ENCODE results near the gene ADAMTS7.

Gene ADAMTS7

DNA sequence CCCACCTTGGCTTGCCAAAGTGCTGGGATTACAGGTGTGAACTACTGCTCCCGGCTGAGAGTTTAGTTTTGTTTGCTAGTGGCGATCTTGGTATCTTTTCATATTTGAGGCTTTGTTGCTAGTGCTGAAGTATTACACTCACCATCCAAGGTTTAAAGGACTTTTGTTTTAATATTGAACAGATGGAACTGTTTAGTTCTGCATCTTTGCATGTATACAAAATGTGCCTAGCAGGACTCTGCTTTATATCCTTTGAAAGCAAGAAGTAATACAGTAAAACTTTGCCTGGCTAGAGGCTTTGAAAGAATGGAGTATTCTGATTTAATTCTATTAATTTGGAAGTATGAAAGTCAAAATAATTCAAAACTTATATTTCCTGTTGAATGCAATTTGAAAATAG, 92.4 kb downstream of the ADAMTS7 start:
- no peak overlapping the region for H3K4me3 ChIP-seq (ENCODE audit: low read depth in 1 of 2, low read length in 1 of 2)
- no peak overlapping the region for H3K27ac ChIP-seq
- TF ChIP-seq, protein P1, sequence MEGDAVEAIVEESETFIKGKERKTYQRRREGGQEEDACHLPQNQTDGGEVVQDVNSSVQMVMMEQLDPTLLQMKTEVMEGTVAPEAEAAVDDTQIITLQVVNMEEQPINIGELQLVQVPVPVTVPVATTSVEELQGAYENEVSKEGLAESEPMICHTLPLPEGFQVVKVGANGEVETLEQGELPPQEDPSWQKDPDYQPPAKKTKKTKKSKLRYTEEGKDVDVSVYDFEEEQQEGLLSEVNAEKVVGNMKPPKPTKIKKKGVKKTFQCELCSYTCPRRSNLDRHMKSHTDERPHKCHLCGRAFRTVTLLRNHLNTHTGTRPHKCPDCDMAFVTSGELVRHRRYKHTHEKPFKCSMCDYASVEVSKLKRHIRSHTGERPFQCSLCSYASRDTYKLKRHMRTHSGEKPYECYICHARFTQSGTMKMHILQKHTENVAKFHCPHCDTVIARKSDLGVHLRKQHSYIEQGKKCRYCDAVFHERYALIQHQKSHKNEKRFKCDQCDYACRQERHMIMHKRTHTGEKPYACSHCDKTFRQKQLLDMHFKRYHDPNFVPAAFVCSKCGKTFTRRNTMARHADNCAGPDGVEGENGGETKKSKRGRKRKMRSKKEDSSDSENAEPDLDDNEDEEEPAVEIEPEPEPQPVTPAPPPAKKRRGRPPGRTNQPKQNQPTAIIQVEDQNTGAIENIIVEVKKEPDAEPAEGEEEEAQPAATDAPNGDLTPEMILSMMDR (IDR thresholded peaks at IDR 0.05): no peak
- H3K9me3 ChIP-seq: no peaks in the 10 kb centered on the region
- peaks cover 35% of the 10 kb centered on the region for H3K27me3 ChIP-seq
- H3K4me1 ChIP-seq (ENCODE audit: control insufficient read depth in 1 of 2, insufficient read depth in 1 of 2, low read depth in 1 of 2, low read length in 1 of 2): peaks cover 0 to 8% of the 10 kb centered on the region in 2 experiments
- no peaks in the 10 kb centered on the region for H3K36me3 ChIP-seq

DNA sequence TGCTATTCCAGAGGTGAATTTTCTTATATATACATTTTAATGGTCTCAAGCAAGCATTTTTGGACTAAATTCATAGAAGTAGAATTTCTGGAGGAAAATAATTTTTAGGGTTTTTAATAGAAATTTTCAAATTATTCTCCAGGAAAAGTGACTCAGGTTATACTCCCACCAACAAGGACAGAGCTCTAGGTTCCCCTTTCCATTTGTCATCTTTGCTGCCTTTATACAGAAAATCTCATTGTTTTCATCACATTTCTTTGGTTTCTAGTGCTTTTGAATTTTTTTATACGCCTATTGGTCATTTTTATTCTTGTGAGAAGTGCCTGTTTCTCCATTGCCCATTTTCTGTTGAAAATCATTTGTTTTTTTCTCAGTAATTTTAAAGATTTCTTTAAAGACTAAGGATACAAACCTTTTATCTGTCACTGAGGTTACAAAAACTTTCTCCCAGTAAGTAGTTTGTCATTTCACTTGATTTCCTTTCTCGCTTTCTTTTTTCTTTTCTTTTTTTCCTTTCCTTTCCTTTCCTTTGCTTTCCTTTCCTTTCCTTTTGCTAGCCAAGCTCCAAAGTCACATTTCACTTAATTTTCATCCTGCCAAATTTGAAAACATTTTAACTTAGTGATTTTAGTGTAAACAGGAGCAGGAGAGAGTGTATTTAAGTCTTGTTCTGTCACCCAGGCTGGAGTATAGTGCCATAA, 93.2 kb downstream of the ADAMTS7 start:
- Histone ChIP-seq H3K9me3 (no peaks in the 10 kb centered on the region), H3K4me3 (ENCODE audit: low read depth in 1 of 2, low read length in 1 of 2) (no peak overlapping the region)
- TF ChIP-seq, protein P1 (IDR thresholded peaks at IDR 0.05): no peak

DNA sequence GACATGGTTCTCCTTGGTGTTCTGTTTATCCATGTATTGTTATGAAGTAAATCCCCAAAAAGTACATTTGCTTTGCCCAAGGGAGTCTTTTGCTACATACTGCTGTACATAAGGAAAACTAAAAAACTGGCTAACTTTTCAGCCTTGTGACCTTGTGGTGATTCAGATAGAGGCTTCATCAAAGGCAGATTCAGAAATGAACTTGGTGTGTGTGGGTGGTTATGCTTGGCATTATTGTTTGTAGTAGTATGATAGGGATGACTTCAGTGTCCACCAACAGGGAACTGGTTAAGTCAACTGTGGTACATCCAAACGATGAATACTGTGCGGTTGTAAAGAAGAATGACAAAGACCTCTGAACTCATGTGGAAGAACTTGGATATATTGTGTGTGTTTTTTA, 94.6 kb downstream of the ADAMTS7 start:
- Histone ChIP-seq H3K27ac (no peak overlapping the region), H3K4me3 (ENCODE audit: low read depth in 1 of 2, low read length in 1 of 2) (no peak overlapping the region), H3K9me3 (no peaks in the 10 kb centered on the region), H3K36me3 (no peaks in the 10 kb centered on the region), H3K27me3 (peaks cover 35% of the 10 kb centered on the region), H3K4me1 (ENCODE audit: control insufficient read depth in 1 of 2, insufficient read depth in 1 of 2, low read depth in 1 of 2, low read length in 1 of 2) (peaks cover 0 to 8% of the 10 kb centered on the region in 2 experiments)
- TF ChIP-seq, protein P1 (IDR thresholded peaks at IDR 0.05): no peak

More for the DNA sequence above, 93.2 kb downstream of the ADAMTS7 start:
- H3K4me1 ChIP-seq (ENCODE audit: control insufficient read depth in 1 of 2, insufficient read depth in 1 of 2, low read depth in 1 of 2, low read length in 1 of 2): peaks cover 0 to 8% of the 10 kb centered on the region in 2 experiments
- H3K36me3 ChIP-seq: no peaks in the 10 kb centered on the region
- peaks cover 35% of the 10 kb centered on the region for H3K27me3 ChIP-seq
- H3K27ac ChIP-seq: no peak overlapping the region

DNA sequence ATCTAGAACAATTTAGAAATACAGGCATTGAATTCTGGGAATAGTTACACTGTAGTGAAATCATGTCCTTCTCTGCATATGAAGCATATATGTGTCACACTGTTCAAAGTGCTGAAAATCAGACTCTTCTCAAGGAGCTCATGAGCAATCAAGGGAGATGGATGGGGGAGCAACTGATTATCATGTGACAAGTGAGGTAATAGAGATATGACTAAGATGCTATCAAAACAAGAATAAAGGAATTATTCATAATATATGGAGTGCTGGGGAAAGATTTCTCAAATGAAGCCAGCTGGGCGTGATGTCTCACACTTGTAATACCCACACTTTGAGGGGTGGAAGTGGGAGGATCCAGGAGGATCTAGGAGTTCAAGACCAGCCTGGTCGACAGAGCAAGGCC, 95.3 kb downstream of the ADAMTS7 start:
- Histone ChIP-seq H3K4me3 (ENCODE audit: low read depth in 1 of 2, low read length in 1 of 2) (no peak overlapping the region), H3K4me1 (ENCODE audit: control insufficient read depth in 1 of 2, insufficient read depth in 1 of 2, low read depth in 1 of 2, low read length in 1 of 2) (peaks cover 0 to 8% of the 10 kb centered on the region in 2 experiments)

DNA sequence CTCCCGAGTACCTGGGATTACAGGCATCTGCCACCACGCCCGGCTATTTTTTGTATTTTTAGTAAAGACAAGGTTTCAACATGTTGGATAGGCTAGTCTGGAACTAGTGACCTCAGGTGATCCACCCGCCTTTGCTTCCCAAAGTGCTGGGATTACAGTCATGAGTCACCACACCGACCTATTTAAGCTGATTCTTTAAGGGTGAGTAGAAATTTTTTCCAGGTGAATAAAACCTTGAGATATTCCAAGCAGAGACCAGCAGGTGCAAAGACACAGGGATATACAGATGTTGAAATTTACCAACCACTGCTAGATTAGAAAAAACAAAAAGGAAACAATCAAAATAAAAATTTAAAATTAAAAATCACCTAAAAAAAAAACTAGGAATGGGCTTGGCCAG, 95.8 kb downstream of the ADAMTS7 start:
- Histone ChIP-seq H3K4me1 (ENCODE audit: control insufficient read depth in 1 of 2, insufficient read depth in 1 of 2, low read depth in 1 of 2, low read length in 1 of 2) (peaks cover 0 to 8% of the 10 kb centered on the region in 2 experiments), H3K9me3 (no peaks in the 10 kb centered on the region), H3K4me3 (ENCODE audit: low read depth in 1 of 2, low read length in 1 of 2) (no peak overlapping the region), H3K27ac (no peak overlapping the region), H3K27me3 (peaks cover 35% of the 10 kb centered on the region), H3K36me3 (no peaks in the 10 kb centered on the region)
- TF ChIP-seq, protein P1 (IDR thresholded peaks at IDR 0.05): no peak

More for the DNA sequence above, 95.3 kb downstream of the ADAMTS7 start:
- H3K27me3 ChIP-seq: peaks cover 35% of the 10 kb centered on the region
- no peaks in the 10 kb centered on the region for H3K36me3 ChIP-seq
- TF ChIP-seq, protein P1 (IDR thresholded peaks at IDR 0.05): no peak
- H3K9me3 ChIP-seq: no peaks in the 10 kb centered on the region
- no peak overlapping the region for H3K27ac ChIP-seq
